HepG2 (cell line): ENCODE data around the gene GRIK3.

Experiments
- ARNT ChIP-seq: fragments of 450-650 bp; IDR thresholded peaks from 2 replicates; pipeline ENCODE4 v1.6.1; 2017
- ETV6 ChIP-seq: sonication (generic); formaldehyde crosslinking; conservative IDR thresholded peaks from 2 replicates; pipeline ENCODE4 v1.4.0; 2020; ENCODE audit warnings: missing genetic modification reagents
- MAFK ChIP-seq, 2 experiments: IDR thresholded peaks in 1 of 2; conservative IDR thresholded peaks in 1 of 2; 2 replicates each; pipeline ENCODE4 v1.6.1; 2011; ENCODE audit warnings: improper control_type of control experiment in 2 of 2, low read length in 2 of 2
- NCOA1 ChIP-seq: sonication (generic); formaldehyde crosslinking; IDR thresholded peaks from 2 replicates; pipeline ENCODE4 v1.9.0; 2021; ENCODE audit warnings: missing genetic modification reagents
- PHF8 ChIP-seq: sonication (generic); formaldehyde crosslinking; IDR thresholded peaks from 2 replicates; pipeline ENCODE4 v1.5.0; 2020; ENCODE audit warnings: missing genetic modification reagents
- RAD51 ChIP-seq: fragments of 450-650 bp; IDR thresholded peaks from 2 replicates; pipeline ENCODE4 v1.6.1; 2016; ENCODE audit warnings: borderline replicate concordance
- ZNF670 ChIP-seq: sonication (generic); formaldehyde crosslinking; IDR thresholded peaks from 2 replicates; pipeline ENCODE4 v1.8.0; 2022; ENCODE audit warnings: mild to moderate bottlenecking, missing genetic modification reagents, borderline replicate concordance
- TF ChIP-seq, protein P1 (sequence below), 2 experiments: sonication (generic) in 1 of 2; formaldehyde crosslinking in 1 of 2; IDR thresholded peaks; 2 replicates each; pipeline versions ENCODE4 v1.5.1 to v1.6.1; 2011 to 2020; ENCODE audit warnings: borderline replicate concordance in 1 of 2, low read depth in 1 of 2, low read length in 1 of 2, mild to moderate bottlenecking in 1 of 2, missing genetic modification reagents in 1 of 2, moderate library complexity in 1 of 2
- TF ChIP-seq, protein P2 (sequence below): fragments of 450-650 bp; IDR thresholded peaks from 2 replicates; pipeline ENCODE4 v1.6.1; 2017; ENCODE audit warnings: mild to moderate bottlenecking
- TF ChIP-seq, protein P3 (sequence below): sonication (generic); formaldehyde crosslinking; IDR thresholded peaks from 2 replicates; pipeline ENCODE4 v1.5.0; 2020; ENCODE audit warnings: mild to moderate bottlenecking, missing genetic modification reagents, moderate library complexity

DNA sequence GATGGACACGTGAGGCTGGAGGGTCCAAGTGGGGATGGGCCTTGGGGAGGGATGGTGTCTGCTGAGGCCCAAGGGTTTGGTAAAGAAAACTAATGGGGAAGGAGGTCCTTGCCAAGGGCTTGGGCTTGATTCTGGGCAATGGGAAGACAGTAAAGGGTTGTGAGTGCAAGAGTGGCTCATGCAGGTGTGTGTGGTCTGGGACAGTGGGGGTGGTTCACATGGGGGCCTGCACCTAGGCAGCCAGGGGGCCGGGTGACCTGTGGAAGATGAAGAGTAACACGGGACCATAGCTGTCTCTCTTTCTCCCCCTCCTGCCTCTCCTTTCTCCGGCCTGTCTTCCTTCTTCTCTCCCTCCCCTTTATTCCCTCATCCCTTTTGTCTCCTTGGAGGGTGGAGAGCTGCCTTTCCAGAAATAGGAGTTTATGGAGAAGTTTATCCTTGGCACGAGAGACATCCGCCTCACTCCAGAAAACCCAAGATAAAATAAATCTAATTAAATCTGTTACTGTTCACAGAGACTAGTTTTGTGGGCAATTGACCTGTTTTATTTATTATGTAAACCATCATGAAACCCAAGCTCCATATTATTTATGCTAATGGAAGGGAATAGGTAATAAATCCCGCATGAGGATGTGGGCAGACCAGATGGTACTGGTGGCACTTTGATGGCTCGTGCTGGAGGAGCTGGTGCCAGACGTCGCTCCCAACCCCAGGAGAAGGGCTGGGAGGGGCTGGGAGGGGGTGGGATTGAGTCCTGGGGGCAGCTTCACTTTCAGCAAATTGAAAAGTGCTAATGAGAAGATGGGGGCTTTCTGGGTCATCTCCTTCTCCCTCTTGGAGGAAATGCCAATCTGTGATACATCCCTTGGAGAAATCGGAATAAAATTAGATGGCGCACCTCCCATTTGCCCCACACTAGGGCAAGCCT, 278.7 kb downstream of the GRIK3 start:
- TF ChIP-seq, protein P1, sequence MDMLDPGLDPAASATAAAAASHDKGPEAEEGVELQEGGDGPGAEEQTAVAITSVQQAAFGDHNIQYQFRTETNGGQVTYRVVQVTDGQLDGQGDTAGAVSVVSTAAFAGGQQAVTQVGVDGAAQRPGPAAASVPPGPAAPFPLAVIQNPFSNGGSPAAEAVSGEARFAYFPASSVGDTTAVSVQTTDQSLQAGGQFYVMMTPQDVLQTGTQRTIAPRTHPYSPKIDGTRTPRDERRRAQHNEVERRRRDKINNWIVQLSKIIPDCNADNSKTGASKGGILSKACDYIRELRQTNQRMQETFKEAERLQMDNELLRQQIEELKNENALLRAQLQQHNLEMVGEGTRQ (IDR thresholded peaks at IDR 0.05; ENCODE audit: low read depth, low read length): no peak
- TF ChIP-seq, protein P1 (CRISPR knock-in tag; IDR thresholded peaks at IDR 0.05; ENCODE audit: borderline replicate concordance): no peak
- TF ChIP-seq PHF8 (CRISPR knock-in tag) (no peak), ARNT (no peak), NCOA1 (CRISPR knock-in tag) (no peak), RAD51 (no peak), MAFK (conservative IDR thresholded peaks at IDR 0.05 in 1 of 2, IDR thresholded peaks at IDR 0.05 in 1 of 2; ENCODE audit: low read length in 2 of 2) (no peak), ZNF670 (CRISPR knock-in tag) (no peak), ETV6 (CRISPR knock-in tag) (no peak)
- TF ChIP-seq, protein P2, sequence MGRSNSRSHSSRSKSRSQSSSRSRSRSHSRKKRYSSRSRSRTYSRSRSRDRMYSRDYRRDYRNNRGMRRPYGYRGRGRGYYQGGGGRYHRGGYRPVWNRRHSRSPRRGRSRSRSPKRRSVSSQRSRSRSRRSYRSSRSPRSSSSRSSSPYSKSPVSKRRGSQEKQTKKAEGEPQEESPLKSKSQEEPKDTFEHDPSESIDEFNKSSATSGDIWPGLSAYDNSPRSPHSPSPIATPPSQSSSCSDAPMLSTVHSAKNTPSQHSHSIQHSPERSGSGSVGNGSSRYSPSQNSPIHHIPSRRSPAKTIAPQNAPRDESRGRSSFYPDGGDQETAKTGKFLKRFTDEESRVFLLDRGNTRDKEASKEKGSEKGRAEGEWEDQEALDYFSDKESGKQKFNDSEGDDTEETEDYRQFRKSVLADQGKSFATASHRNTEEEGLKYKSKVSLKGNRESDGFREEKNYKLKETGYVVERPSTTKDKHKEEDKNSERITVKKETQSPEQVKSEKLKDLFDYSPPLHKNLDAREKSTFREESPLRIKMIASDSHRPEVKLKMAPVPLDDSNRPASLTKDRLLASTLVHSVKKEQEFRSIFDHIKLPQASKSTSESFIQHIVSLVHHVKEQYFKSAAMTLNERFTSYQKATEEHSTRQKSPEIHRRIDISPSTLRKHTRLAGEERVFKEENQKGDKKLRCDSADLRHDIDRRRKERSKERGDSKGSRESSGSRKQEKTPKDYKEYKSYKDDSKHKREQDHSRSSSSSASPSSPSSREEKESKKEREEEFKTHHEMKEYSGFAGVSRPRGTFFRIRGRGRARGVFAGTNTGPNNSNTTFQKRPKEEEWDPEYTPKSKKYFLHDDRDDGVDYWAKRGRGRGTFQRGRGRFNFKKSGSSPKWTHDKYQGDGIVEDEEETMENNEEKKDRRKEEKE: no peak
- TF ChIP-seq, protein P3, sequence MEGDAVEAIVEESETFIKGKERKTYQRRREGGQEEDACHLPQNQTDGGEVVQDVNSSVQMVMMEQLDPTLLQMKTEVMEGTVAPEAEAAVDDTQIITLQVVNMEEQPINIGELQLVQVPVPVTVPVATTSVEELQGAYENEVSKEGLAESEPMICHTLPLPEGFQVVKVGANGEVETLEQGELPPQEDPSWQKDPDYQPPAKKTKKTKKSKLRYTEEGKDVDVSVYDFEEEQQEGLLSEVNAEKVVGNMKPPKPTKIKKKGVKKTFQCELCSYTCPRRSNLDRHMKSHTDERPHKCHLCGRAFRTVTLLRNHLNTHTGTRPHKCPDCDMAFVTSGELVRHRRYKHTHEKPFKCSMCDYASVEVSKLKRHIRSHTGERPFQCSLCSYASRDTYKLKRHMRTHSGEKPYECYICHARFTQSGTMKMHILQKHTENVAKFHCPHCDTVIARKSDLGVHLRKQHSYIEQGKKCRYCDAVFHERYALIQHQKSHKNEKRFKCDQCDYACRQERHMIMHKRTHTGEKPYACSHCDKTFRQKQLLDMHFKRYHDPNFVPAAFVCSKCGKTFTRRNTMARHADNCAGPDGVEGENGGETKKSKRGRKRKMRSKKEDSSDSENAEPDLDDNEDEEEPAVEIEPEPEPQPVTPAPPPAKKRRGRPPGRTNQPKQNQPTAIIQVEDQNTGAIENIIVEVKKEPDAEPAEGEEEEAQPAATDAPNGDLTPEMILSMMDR (CRISPR knock-in tag): no peak
